GM12878 (cell line): ENCODE data around the gene HEYL.

Source experiments
- KDM1A ChIP-seq: fragments of 200-600 bp; sonication (generic); IDR thresholded peaks from 2 replicates; pipeline ENCODE4 v1.6.1; 2016; ENCODE audit warnings: borderline replicate concordance
- TAF1 ChIP-seq: IDR thresholded peaks from 2 replicates; pipeline ENCODE4 v1.6.1; 2011; ENCODE audit warnings: mild to moderate bottlenecking, low read depth, low read length, borderline replicate concordance
- TF ChIP-seq, protein P1 (sequence below), 3 experiments: IDR thresholded peaks in 2 of 3; conservative IDR thresholded peaks in 1 of 3; 2 replicates each; pipeline ENCODE4 v1.5.1; 2011; ENCODE audit warnings: low read depth in 3 of 3, low read length in 3 of 3, mild to moderate bottlenecking in 3 of 3, control low read depth in 2 of 3, moderate library complexity in 2 of 3, inconsistent platforms in 1 of 3, mixed read lengths in 1 of 3; ENCODE audit not compliant: control insufficient read depth in 2 of 3, insufficient read depth in 1 of 3; ENCODE audit errors: extremely low read depth in 1 of 3
- TF ChIP-seq, protein P2 (sequence below): IDR thresholded peaks from 2 replicates; pipeline ENCODE4 v1.6.1; 2012; ENCODE audit warnings: low read depth, low read length, improper control_type of control experiment
- TF ChIP-seq, protein P3 (sequence below): IDR thresholded peaks from 2 replicates; pipeline ENCODE4 v1.6.1; 2012; ENCODE audit warnings: low read depth, low read length, improper control_type of control experiment
- TF ChIP-seq, protein P4 (sequence below): fragments of 450-650 bp; formaldehyde crosslinking; IDR thresholded peaks from 2 replicates; pipeline ENCODE4 v1.5.0; 2022; ENCODE audit warnings: mild to moderate bottlenecking, missing genetic modification characterization
- TF ChIP-seq, protein P5 (sequence below): fragments of 450-650 bp; IDR thresholded peaks from 2 replicates; pipeline ENCODE4 v1.6.1; 2017; ENCODE audit warnings: mild to moderate bottlenecking, low read depth, inconsistent platforms; ENCODE audit not compliant: poor library complexity, severe bottlenecking
- TF ChIP-seq, protein P6 (sequence below): fragments of 450-650 bp; IDR thresholded peaks from 2 replicates; pipeline ENCODE4 v1.6.1; 2017; ENCODE audit warnings: antibody characterized with exemption, mild to moderate bottlenecking, moderate library complexity

DNA sequence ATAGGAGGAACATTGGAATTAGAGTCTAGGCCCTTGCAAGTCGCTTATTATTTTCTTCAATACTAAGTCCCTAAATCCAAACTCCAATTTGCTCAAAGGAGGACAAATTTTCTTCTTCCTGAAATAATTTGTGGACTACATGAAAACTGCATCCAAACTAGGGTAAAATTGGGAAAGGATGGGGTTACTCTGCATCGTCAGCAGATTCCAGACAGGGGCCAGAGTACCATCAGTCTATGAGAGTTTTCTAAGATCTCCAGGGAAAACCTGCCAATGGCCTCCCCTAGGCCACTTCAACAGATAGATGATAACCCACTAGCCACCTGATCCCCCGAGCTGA is 508 bp downstream of the HEYL start:
- TF ChIP-seq, protein P1, sequence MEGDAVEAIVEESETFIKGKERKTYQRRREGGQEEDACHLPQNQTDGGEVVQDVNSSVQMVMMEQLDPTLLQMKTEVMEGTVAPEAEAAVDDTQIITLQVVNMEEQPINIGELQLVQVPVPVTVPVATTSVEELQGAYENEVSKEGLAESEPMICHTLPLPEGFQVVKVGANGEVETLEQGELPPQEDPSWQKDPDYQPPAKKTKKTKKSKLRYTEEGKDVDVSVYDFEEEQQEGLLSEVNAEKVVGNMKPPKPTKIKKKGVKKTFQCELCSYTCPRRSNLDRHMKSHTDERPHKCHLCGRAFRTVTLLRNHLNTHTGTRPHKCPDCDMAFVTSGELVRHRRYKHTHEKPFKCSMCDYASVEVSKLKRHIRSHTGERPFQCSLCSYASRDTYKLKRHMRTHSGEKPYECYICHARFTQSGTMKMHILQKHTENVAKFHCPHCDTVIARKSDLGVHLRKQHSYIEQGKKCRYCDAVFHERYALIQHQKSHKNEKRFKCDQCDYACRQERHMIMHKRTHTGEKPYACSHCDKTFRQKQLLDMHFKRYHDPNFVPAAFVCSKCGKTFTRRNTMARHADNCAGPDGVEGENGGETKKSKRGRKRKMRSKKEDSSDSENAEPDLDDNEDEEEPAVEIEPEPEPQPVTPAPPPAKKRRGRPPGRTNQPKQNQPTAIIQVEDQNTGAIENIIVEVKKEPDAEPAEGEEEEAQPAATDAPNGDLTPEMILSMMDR (IDR thresholded peaks at IDR 0.05 in 2 of 3, conservative IDR thresholded peaks at IDR 0.05 in 1 of 3; ENCODE audit: control insufficient read depth in 2 of 3, extremely low read depth in 1 of 3, insufficient read depth in 1 of 3, low read depth in 3 of 3, low read length in 3 of 3) = no peak
- TF ChIP-seq, protein P2, sequence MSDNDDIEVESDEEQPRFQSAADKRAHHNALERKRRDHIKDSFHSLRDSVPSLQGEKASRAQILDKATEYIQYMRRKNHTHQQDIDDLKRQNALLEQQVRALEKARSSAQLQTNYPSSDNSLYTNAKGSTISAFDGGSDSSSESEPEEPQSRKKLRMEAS = no peak
- TF ChIP-seq, protein P3, sequence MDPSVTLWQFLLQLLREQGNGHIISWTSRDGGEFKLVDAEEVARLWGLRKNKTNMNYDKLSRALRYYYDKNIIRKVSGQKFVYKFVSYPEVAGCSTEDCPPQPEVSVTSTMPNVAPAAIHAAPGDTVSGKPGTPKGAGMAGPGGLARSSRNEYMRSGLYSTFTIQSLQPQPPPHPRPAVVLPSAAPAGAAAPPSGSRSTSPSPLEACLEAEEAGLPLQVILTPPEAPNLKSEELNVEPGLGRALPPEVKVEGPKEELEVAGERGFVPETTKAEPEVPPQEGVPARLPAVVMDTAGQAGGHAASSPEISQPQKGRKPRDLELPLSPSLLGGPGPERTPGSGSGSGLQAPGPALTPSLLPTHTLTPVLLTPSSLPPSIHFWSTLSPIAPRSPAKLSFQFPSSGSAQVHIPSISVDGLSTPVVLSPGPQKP = no peak
- TF ChIP-seq, protein P4, sequence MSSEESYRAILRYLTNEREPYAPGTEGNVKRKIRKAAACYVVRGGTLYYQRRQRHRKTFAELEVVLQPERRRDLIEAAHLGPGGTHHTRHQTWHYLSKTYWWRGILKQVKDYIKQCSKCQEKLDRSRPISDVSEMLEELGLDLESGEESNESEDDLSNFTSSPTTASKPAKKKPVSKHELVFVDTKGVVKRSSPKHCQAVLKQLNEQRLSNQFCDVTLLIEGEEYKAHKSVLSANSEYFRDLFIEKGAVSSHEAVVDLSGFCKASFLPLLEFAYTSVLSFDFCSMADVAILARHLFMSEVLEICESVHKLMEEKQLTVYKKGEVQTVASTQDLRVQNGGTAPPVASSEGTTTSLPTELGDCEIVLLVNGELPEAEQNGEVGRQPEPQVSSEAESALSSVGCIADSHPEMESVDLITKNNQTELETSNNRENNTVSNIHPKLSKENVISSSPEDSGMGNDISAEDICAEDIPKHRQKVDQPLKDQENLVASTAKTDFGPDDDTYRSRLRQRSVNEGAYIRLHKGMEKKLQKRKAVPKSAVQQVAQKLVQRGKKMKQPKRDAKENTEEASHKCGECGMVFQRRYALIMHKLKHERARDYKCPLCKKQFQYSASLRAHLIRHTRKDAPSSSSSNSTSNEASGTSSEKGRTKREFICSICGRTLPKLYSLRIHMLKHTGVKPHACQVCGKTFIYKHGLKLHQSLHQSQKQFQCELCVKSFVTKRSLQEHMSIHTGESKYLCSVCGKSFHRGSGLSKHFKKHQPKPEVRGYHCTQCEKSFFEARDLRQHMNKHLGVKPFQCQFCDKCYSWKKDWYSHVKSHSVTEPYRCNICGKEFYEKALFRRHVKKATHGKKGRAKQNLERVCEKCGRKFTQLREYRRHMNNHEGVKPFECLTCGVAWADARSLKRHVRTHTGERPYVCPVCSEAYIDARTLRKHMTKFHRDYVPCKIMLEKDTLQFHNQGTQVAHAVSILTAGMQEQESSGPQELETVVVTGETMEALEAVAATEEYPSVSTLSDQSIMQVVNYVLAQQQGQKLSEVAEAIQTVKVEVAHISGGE (CRISPR knock-in tag) = no peak
- TF ChIP-seq TAF1 (no peak), KDM1A (no peak)
- TF ChIP-seq, protein P5, sequence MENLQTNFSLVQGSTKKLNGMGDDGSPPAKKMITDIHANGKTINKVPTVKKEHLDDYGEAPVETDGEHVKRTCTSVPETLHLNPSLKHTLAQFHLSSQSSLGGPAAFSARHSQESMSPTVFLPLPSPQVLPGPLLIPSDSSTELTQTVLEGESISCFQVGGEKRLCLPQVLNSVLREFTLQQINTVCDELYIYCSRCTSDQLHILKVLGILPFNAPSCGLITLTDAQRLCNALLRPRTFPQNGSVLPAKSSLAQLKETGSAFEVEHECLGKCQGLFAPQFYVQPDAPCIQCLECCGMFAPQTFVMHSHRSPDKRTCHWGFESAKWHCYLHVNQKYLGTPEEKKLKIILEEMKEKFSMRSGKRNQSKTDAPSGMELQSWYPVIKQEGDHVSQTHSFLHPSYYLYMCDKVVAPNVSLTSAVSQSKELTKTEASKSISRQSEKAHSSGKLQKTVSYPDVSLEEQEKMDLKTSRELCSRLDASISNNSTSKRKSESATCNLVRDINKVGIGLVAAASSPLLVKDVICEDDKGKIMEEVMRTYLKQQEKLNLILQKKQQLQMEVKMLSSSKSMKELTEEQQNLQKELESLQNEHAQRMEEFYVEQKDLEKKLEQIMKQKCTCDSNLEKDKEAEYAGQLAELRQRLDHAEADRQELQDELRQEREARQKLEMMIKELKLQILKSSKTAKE = no peak
- TF ChIP-seq, protein P6, sequence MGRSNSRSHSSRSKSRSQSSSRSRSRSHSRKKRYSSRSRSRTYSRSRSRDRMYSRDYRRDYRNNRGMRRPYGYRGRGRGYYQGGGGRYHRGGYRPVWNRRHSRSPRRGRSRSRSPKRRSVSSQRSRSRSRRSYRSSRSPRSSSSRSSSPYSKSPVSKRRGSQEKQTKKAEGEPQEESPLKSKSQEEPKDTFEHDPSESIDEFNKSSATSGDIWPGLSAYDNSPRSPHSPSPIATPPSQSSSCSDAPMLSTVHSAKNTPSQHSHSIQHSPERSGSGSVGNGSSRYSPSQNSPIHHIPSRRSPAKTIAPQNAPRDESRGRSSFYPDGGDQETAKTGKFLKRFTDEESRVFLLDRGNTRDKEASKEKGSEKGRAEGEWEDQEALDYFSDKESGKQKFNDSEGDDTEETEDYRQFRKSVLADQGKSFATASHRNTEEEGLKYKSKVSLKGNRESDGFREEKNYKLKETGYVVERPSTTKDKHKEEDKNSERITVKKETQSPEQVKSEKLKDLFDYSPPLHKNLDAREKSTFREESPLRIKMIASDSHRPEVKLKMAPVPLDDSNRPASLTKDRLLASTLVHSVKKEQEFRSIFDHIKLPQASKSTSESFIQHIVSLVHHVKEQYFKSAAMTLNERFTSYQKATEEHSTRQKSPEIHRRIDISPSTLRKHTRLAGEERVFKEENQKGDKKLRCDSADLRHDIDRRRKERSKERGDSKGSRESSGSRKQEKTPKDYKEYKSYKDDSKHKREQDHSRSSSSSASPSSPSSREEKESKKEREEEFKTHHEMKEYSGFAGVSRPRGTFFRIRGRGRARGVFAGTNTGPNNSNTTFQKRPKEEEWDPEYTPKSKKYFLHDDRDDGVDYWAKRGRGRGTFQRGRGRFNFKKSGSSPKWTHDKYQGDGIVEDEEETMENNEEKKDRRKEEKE = no peak
